Keratinocyte (primary cell): ENCODE results near the gene TNFRSF11A.

Source experiments
- CTCF ChIP-seq, 3 experiments: IDR thresholded peaks in 1 of 3; conservative IDR thresholded peaks in 1 of 3; optimal IDR thresholded peaks in 1 of 3; 2 replicates in 2 of 3; 3 replicates in 1 of 3; pipeline versions ENCODE3 to v1.5.1; 2011; ENCODE audit warnings: low read length in 3 of 3, mild to moderate bottlenecking in 3 of 3, moderate library complexity in 2 of 3, control low read depth in 1 of 3, inconsistent platforms in 1 of 3; ENCODE audit not compliant: insufficient read depth in 2 of 3; ENCODE audit errors: extremely low read depth in 1 of 3
- EZH2 ChIP-seq: IDR thresholded peaks from one replicate; pipeline ENCODE4 v1.6.1; 2012; ENCODE audit warnings: inconsistent platforms, mild to moderate bottlenecking, low read length, moderate library complexity

- TF ChIP-seq CTCF (optimal IDR thresholded peaks at IDR 0.05 in 1 of 3, IDR thresholded peaks at IDR 0.05 in 1 of 3, conservative IDR thresholded peaks at IDR 0.05 in 1 of 3; ENCODE audit: extremely low read depth in 1 of 3, insufficient read depth in 2 of 3, low read length in 3 of 3) (no peak), EZH2 (no peak)
Observed at GRCh38 chr18:62394006-62394763, 69.1 kb downstream of the TNFRSF11A start.
